ENCODE measurements around the gene SHOC2. TPM values are rescaled to one million over a fixed set of nuclear protein-coding genes. Genes with fewer than 3 reads are reported as not detected.

Gene SHOC2
- 10 to 100 TPM; 48.9 to 61.1 (median 56.6) TPM for total RNA-seq (2021; fragmentation: NEBNext Ultra II Directional; extraction: Animal tissue kit (Norgen Biotek cat#: 25700))
- long read RNA-seq, transcript SHOC2-202 (9 exons, 3,943 nt): major isoform, 14 of 40 reads
- long read RNA-seq, partial matches to known transcripts: 13 of 40 reads
- long read RNA-seq, other reads (novel, unspliced or antisense): 13 of 40 reads

- Mint-ChIP-seq H3K36me3 (ENCODE audit: low read depth) (peaks cover 3% of the 10 kb centered on the region), H3K9me3 (no peaks in the 10 kb centered on the region), H3K4me3 (peak within 1 kb of the TSS; percentile 94), H3K4me1 (ENCODE audit: low read depth) (peaks cover 68% of the 10 kb centered on the region), H3K27me3 (ENCODE audit: insufficient read depth) (peaks cover 7% of the 10 kb centered on the region; the same call in 1 of the 2 replicates), H3K27ac (peak within 1 kb of the TSS; percentile 100)
- no peak for DNase-seq
- TF ChIP-seq, protein P1, sequence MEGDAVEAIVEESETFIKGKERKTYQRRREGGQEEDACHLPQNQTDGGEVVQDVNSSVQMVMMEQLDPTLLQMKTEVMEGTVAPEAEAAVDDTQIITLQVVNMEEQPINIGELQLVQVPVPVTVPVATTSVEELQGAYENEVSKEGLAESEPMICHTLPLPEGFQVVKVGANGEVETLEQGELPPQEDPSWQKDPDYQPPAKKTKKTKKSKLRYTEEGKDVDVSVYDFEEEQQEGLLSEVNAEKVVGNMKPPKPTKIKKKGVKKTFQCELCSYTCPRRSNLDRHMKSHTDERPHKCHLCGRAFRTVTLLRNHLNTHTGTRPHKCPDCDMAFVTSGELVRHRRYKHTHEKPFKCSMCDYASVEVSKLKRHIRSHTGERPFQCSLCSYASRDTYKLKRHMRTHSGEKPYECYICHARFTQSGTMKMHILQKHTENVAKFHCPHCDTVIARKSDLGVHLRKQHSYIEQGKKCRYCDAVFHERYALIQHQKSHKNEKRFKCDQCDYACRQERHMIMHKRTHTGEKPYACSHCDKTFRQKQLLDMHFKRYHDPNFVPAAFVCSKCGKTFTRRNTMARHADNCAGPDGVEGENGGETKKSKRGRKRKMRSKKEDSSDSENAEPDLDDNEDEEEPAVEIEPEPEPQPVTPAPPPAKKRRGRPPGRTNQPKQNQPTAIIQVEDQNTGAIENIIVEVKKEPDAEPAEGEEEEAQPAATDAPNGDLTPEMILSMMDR (IDR thresholded peaks at IDR 0.05): peak; percentile 43
These were observed at the start of gene SHOC2 for GRCh38 chr10:110919349-110919931. Gene SHOC2, plus strand, starts transcription at chr10:110919604. Its CDS starts 44,755 bp downstream, at chr10:110964359.

DNA sequence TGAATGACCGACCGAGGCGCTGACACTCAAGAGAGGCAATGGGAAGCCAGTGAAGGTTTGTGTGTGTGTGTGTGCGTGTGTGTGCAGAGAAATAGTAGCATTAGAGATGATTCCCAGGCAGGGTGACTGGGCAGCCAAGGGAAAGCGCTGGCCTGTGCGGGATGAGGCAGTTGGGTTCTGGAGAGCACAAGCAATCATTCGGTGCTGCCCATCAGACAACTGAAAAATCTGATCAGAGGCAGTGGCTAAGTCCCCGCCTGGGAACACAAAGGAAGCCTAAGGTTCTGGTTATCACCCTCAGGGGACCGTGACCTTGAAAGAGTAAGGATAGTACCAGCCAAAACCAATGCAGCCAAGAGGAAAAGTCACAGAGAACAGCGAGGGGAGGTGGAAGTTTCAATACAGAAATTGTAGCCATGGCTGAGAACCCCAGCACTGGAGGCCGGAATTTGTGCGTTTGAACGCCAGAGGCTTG lies 48.5 kb upstream of the SHOC2 start:
- peaks cover 6% of the 10 kb centered on the region for H3K27me3 Mint-ChIP-seq (ENCODE audit: insufficient read depth)
- no peak for DNase-seq
- H3K9me3 Mint-ChIP-seq: no peaks in the 10 kb centered on the region
- H3K4me1 Mint-ChIP-seq (ENCODE audit: low read depth): peaks cover 43% of the 10 kb centered on the region
- peak overlapping the region; percentile 92 for H3K27ac Mint-ChIP-seq
- H3K36me3 Mint-ChIP-seq (ENCODE audit: low read depth): no peaks in the 10 kb centered on the region
- TF ChIP-seq, protein P1 (IDR thresholded peaks at IDR 0.05): no peak
- H3K4me3 Mint-ChIP-seq: peak overlapping the region; percentile 94

DNA sequence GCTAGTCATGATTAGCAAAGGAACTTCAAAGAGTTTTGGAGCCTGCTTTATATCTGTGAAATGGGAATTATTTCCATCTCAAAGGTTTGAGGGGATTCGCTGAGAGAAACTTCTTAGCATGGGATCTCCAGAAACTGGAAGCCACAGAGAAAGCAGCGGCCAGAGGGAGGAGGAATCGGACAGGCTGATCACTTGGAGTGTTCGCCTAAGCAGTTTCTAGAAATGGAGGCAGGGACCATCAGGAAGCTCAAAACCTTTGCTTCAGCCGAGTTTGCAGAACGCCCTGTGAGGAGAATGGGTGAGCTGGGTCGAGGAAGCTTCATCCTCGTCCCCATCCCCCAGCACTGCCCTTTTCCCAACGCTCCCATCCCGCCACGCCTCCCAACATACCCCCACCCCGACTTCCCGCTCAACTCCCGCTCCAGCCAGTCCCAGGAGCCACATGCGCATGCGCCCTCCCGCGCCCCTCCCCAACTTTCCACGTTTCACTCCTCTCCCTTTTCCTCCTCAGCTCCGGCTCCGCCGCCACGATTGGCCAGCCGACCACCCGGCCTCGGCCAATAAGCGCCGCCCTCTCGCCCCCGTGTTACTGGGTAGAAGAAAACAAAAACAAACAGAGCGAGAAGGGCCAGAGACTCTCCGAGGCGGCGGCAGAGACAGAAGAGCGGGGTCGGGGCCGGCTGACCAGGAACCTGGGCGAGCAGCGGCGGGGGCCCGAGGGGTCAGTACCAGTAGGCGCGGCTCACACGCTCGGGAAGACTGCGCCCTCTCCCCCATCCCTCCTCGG lies 47.9 kb upstream of the SHOC2 start, which contains the start of gene PDCD4:
PDCD4 (plus strand) TSS at position 631 of the 787 bp plus-strand sequence. CDS start 4,100 bp downstream, outside the sequence.
- Mint-ChIP-seq H3K4me1 (ENCODE audit: low read depth) (peaks cover 37% of the 10 kb centered on the region), H3K27ac (peak within 1 kb of the TSS; percentile 92), H3K4me3 (peak within 1 kb of the TSS; percentile 94), H3K36me3 (ENCODE audit: low read depth) (no peaks in the 10 kb centered on the region), H3K9me3 (no peaks in the 10 kb centered on the region), H3K27me3 (ENCODE audit: insufficient read depth) (peaks cover 6% of the 10 kb centered on the region)
- DNase-seq: peak; percentile 97
- TF ChIP-seq, protein P1 (IDR thresholded peaks at IDR 0.05): no peak

GRCh38 chr10:110872145-110872983 lies 47.0 kb upstream of the SHOC2 start:
- Mint-ChIP-seq H3K27me3 (ENCODE audit: insufficient read depth) (peaks cover 6% of the 10 kb centered on the region), H3K4me1 (ENCODE audit: low read depth) (peaks cover 34% of the 10 kb centered on the region), H3K9me3 (no peaks in the 10 kb centered on the region), H3K4me3 (peak overlapping the region; percentile 94), H3K36me3 (ENCODE audit: low read depth) (no peaks in the 10 kb centered on the region), H3K27ac (peak overlapping the region; percentile 88)
- peak; percentile 53 for DNase-seq
- TF ChIP-seq, protein P1 (IDR thresholded peaks at IDR 0.05): peak; percentile 66

Data from HFFc6 (cell line).